WI38 (cell line): ENCODE measurements around the gene SCAMP1.
"Not testable (repeated sequence)": the region's sequence is repeated elsewhere in the genome, so short reads cannot be mapped to it uniquely, and the experiment has no call there.

Experiments used
- H3K4me3 ChIP-seq: 2 replicates; pipeline ENCODE4 v1.5.1; 2011; ENCODE audit warnings: low read depth, mild to moderate bottlenecking, control low read depth, low read length
- CTCF ChIP-seq: IDR thresholded peaks from 2 replicates; pipeline ENCODE4 v1.5.1; 2012; ENCODE audit warnings: low read depth, mild to moderate bottlenecking, control low read depth, low read length

Gene SCAMP1

GRCh38 chr5:78377718-78378105 is 17.3 kb downstream of the SCAMP1 start:
- TF ChIP-seq CTCF = no peak
- no peak overlapping the region for H3K4me3 ChIP-seq

GRCh38 chr5:78387468-78388153 is 27.2 kb downstream of the SCAMP1 start:
- TF ChIP-seq CTCF = no peak

GRCh38 chr5:78391357-78391756 is 30.9 kb downstream of the SCAMP1 start:
- not testable (repeated sequence) for H3K4me3 ChIP-seq

More at GRCh38 chr5:78387468-78388153, 27.2 kb downstream of the SCAMP1 start:
- no peak overlapping the region for H3K4me3 ChIP-seq

- TF ChIP-seq CTCF = no peak
- H3K4me3 ChIP-seq = no peak overlapping the region
These were observed 37.4 kb downstream of the SCAMP1 start for GRCh38 chr5:78397831-78398230.

- no peak overlapping the region for H3K4me3 ChIP-seq
- TF ChIP-seq CTCF = no peak
These were observed 38.7 kb downstream of the SCAMP1 start for GRCh38 chr5:78399116-78399515.

- no peak overlapping the region for H3K4me3 ChIP-seq
- TF ChIP-seq CTCF = no peak
These were observed 44.4 kb downstream of the SCAMP1 start for GRCh38 chr5:78404682-78405293.

GRCh38 chr5:78405829-78406750 is 45.7 kb downstream of the SCAMP1 start:
- no peak for TF ChIP-seq CTCF
- H3K4me3 ChIP-seq = no peak overlapping the region
